GM18507 (cell line): Measurements from ENCODE around the gene NOC4L.

Experiments
- DNase-seq: peaks from one replicate; pipeline ENCODE4 v3.0.0; 2011; ENCODE audit warnings: low read depth; ENCODE audit not compliant: insufficient read length; ENCODE audit errors: extremely low spot score
- FAIRE-seq: peaks from 2 replicates; lab custom pipeline; 2011; peaks lifted over from hg19 to GRCh38; lab: Jason Lieb, UNC

Gene NOC4L

GRCh38 chr12:132175496-132176384 is 31.5 kb downstream of the NOC4L start:
- no peak for DNase-seq
- FAIRE-seq: no peak

- DNase-seq: no peak
- FAIRE-seq: no peak
These were observed 32.2 kb downstream of the NOC4L start for GRCh38 chr12:132176385-132176919.

DNA sequence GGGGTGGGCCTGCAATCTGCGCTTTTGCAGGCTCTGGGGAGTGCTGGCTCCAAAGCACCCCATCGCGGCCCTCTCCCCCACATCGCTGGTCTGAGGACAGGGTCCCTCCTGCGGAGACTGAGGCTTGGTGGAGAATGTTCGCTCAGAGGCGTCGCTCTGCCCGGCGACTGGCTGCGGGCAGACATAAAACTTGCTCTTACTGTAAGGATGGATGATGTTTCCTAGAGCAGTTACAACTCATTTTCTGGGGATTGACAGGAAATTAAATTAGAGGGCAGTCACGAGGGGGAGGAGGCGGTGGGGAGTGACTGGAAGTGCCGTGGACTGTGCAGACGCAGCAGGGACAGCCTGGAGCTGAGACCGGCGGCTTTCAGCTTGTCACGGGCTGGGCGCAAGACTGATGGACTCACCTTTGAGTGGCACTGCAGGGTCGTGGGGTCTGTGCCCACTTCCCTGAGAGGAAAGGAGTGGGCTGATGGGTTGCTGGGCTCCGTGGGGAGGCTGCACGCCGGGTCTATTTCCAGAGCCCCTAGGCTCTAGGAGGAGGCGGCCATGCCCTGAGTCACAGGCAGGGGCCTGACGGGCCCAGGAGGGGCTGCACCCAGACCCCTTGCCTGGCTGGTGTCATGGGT is 32.8 kb downstream of the NOC4L start:
- DNase-seq (no peak), FAIRE-seq (no peak)

DNA sequence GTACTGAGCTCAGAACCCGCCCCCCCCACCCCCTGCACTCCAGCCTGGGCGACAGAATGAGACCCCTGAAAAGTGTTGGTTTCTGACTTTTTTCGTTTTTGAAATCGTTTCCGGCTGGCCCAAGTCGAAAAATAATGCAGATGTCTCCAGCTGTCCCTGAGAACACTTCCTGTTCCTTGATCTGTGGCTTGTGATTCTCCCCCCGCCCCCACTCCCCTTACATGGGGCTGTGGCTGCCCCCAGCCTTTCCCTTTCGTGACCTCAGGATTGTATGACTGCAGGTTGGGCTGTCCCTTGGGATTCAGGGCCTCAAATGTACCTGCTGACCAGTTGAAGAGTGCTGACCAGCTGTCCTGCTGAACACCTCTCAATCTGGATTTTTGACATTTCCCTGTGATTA is 34.1 kb downstream of the NOC4L start:
- FAIRE-seq: no peak

GRCh38 chr12:132178801-132179401 is 34.6 kb downstream of the NOC4L start:
- FAIRE-seq (no peak), DNase-seq (no peak)

More for the DNA sequence above, 34.1 kb downstream of the NOC4L start:
- DNase-seq: no peak

DNA sequence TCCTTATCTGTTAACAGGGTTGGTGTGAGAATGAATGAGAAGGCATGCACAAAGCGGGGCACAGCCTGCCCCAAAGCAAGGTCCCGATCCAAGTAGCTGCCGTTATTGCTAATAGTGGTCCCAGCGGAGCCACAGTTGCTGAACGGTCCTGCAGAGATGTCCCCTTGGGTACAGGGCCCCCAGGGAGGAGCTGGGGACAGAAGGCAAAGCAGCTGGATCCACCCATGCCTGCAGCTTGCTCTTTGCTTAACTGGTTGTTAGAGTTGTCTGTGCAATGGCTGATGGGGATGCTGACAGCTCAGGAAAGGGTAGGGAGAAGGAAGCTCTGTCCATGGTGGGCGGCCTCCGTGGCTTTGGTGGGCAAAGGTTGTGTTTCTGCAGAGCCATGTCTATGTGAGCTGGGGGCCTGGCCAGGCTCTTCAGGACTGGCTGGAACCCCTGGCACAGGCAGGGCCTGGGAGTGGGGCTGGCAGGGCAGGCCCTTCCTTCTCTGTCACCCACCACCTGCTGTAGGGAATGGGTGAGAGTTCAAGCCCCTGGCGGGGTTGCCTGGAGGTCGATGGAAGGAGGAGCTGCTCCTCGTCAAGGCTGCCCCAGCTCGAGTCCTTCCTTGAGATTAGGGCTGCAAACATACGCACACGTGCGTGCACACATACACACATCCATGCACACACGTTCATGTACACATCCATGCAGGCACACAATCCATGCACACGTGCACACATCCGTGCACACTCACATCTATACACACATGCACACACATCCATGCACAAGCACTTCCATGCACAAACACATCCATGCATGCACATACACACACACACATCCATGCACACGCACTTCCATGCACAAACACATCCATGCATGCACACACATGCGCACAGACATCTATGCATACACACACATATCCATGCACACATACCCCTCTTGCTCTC is 35.4 kb downstream of the NOC4L start:
- FAIRE-seq (no peak), DNase-seq (no peak)

- DNase-seq (no peak), FAIRE-seq (no peak)
These were observed 36.6 kb downstream of the NOC4L start for GRCh38 chr12:132180648-132181546.

DNA sequence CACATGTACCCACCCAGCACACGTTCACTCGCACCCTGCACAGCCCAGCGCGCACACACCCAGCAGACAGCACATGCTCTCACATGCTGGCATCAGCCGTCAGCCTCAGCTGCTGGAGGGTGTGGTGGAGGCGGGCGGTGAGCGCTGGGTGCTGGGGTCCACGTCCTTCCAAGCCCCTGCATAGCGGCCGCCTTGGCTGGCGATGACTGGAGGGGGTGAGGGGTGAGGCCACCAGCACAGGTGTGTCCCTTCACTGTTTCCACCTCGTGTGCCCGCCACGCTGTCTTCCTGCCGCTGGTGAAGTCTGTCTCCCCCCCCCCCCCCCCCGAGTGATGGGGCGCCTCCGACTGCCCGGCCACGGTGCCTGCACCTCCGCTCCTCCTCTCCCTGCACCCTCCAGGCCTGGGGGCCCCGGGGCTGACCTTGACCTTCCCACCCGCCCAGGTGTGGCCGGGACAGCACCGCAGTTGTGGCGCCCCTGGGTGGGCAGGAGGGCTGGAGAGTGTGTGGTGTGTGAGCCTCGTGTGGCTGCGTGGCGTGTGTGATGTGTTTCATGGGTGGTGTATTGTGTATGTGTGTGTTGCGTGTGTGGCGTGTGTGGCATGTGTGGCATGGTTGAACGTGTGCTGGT is 37.4 kb downstream of the NOC4L start:
- FAIRE-seq: no peak
- no peak for DNase-seq

GRCh38 chr12:132182206-132182710 is 38.0 kb downstream of the NOC4L start:
- FAIRE-seq (no peak), DNase-seq (no peak)

DNA sequence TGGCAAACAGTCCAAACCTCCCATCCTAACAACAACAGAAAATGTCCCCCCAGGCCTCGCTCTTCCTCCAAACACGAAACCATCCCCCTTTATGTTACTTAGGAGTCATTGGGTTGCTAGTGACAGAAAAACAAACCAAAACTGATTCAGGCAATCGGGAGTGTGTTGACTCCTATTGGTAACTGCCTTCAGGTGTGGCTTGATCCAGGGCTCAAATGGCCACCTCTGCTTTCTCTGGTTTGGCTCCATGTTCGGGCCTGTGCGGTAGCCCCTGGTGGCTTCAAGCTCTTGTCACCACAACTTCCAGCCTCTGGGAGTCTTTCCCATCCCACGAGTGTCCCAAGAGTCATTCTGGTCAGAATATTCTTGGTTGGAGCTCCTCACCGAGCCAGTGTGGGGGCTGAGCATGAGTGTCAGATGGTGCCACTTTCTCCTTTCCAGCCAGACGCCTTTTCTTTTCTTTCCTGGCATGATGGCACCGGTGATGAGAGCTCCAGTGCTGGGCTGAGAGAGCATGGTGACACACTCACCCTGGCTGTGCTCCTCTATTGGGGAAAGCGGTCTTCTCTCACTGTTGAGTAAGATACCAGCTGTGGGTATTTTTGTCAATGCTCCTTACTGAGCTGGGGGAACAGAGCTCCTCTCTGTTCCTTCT is 38.6 kb downstream of the NOC4L start:
- DNase-seq (no peak), FAIRE-seq (no peak)

GRCh38 chr12:132185705-132186104 is 41.4 kb downstream of the NOC4L start:
- DNase-seq (no peak), FAIRE-seq (no peak)

DNA sequence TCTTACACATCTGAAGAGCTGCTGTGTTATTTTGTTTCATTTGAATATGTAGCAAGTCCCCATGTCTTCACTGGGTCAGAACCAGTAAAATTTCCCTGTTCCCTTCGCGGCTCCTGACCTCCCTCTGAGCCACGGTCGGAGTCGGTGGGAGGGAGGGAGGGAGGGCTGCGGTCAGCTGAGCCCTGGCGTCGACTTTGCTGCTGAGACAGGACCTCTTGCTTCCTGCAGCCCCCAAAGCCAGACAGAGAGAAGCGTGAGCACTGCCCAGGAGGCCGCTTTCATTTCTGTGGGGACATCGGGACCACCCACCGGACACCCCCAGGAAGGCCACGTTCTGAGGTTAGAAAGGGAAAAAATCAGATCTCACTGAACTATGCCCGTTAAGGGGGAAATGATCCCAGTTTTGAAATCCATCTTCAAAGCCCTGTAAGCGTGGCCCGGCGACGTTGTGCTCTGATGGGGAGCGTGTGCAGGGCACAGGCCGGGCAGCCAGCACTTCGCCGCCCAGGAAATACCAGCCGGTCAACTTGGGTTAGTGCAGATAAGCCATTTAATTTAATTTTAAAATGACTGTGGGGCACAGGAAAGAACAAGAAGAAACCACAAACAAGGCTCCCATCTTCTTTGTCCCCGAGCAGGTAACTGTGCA is 42.1 kb downstream of the NOC4L start:
- DNase-seq: no peak
- FAIRE-seq: no peak

DNA sequence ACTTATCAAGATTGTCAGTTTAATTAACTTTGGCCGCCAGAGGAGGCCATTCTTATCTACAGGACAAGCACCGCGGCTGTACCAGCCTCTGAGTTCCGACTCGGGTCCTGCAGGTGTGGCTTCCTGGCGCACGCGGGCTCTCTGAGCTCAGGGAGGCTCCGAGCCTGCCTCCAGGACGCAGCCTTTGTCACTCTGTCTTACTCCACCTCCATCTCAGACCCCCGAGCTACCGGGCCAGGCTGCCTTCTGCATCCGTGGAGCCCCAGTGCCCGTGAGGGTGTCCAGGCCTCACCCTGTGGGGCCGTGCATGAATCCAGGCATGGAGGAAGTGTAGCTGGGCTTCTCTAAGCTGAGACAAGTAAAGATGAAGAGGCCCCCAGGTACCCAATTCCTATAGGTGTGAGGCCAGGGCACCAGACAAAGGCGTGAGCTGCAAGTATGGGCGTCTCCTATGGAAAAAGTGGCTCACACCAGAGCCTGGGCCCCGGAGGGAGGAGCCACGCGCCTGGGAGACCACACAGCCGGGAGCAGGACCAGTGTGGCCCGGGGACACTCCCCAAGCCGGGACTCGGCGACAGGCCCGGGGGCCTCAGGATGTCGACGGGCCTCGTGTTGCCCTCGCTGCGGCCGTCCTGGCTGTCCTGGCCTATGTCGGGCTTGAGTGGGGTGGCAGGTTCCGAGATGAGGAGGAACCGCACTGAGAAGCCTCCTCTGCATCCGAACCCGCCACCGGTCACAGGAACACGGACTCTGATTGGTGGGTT is 42.8 kb downstream of the NOC4L start:
- FAIRE-seq: no peak
- no peak for DNase-seq

DNA sequence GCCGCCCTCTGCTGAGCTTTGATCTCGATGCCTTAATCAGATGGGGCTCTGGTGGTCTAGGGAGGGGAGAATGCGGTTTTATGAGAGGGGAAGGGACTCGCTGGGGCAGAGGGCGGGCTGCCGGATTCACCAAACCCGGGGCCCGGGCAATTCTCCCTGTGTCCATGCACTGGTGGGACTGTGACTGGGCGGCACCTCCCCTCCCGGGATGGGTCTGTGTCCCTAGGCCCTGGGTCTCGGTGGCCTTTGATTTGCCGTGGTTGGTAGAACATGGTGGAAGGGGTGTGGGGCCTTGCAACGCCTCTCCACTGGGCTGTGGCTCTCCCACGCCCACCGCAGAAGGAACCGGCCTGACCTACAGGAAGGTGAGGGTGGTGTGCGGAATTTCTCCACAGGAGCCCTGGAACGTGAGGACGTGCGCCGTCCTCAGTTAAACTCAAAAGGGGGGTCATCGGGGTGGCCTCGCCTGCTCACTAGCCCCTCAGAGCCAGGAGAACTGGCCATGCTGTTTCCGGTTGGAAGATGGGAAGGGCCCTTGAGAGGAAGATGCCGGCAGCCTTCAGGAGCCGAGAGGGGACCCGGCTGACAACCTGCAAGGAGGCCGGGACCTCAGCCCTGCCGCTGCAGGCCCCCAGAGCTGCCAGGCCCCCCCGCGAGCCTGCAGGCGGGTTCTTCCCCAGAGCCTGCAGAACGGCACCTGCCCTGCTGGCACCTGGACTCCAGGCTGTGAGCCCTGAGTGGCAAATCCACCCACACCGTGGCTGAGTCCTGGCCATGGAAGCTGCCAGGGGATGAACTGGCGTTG is 43.6 kb downstream of the NOC4L start:
- FAIRE-seq (no peak), DNase-seq (no peak)

GRCh38 chr12:132188451-132188901 is 44.2 kb downstream of the NOC4L start:
- DNase-seq: no peak
- no peak for FAIRE-seq
